Mesenchymal stem cell (in vitro differentiated cells and primary cell): ENCODE measurements around the gene SLC35B4.

Experiments
- DNase-seq: peaks from one replicate; pipeline ENCODE4 v3.0.0-alpha.2; 2013
- H2AFZ ChIP-seq: one replicate; pipeline ENCODE4 v1.6.1; 2013; ENCODE audit warnings: low read depth, mild to moderate bottlenecking, control low read depth, inconsistent platforms, low read length, moderate library complexity
- H2AK5ac ChIP-seq: 2 replicates; pipeline ENCODE4 v1.6.1; 2013; ENCODE audit warnings: low read length, moderate library complexity, mild to moderate bottlenecking, inconsistent platforms; ENCODE audit not compliant: severe bottlenecking
- H2BK120ac ChIP-seq: one replicate; pipeline ENCODE4 v1.6.1; 2013; ENCODE audit warnings: low read depth, mild to moderate bottlenecking, inconsistent platforms, low read length, moderate library complexity
- H2BK12ac ChIP-seq, 2 experiments: one replicate each; pipeline ENCODE4 v1.6.1; 2013; ENCODE audit warnings: inconsistent platforms in 2 of 2, low read length in 2 of 2, mild to moderate bottlenecking in 2 of 2, moderate library complexity in 2 of 2, control low read depth in 1 of 2
- H2BK15ac ChIP-seq: one replicate; pipeline ENCODE4 v1.6.1; 2013; ENCODE audit warnings: mild to moderate bottlenecking, low read depth, inconsistent platforms; ENCODE audit not compliant: poor library complexity, severe bottlenecking
- H2BK5ac ChIP-seq: 2 replicates; pipeline ENCODE4 v1.6.1; 2013; ENCODE audit warnings: low read depth, mild to moderate bottlenecking, low read length, control low read depth, inconsistent platforms; ENCODE audit not compliant: poor library complexity, severe bottlenecking
- H3K14ac ChIP-seq, 2 experiments: one replicate each; pipeline ENCODE4 v1.6.1; 2013; ENCODE audit warnings: inconsistent platforms in 2 of 2, low read length in 2 of 2, control low read depth in 1 of 2, mild to moderate bottlenecking in 1 of 2, moderate library complexity in 1 of 2
- H3K18ac ChIP-seq, 2 experiments: one replicate each; pipeline ENCODE4 v1.6.1; 2013; ENCODE audit warnings: inconsistent platforms in 2 of 2, low read length in 2 of 2, control low read depth in 1 of 2, low read depth in 1 of 2, mild to moderate bottlenecking in 1 of 2
- H3K23ac ChIP-seq, 2 experiments: one replicate each; pipeline ENCODE4 v1.6.1; 2013; ENCODE audit warnings: inconsistent platforms in 2 of 2, low read length in 2 of 2, mild to moderate bottlenecking in 2 of 2, moderate library complexity in 2 of 2, control low read depth in 1 of 2
- H3K27ac ChIP-seq: 2 replicates; pipeline ENCODE4 v1.5.1; 2013; ENCODE audit warnings: mild to moderate bottlenecking, moderate library complexity, low read length, control low read depth, inconsistent platforms; ENCODE audit not compliant: poor library complexity, severe bottlenecking
- H3K27me3 ChIP-seq, 2 experiments: 2 replicates each; pipeline versions ENCODE4 v1.6.1 to v1.7.0; 2013; ENCODE audit warnings: low read length in 2 of 2, mild to moderate bottlenecking in 2 of 2, moderate library complexity in 2 of 2, control low read depth in 1 of 2, inconsistent platforms in 1 of 2; ENCODE audit not compliant: control insufficient read depth in 1 of 2, insufficient read depth in 1 of 2
- H3K36me3 ChIP-seq, 2 experiments: 2 replicates each; pipeline versions ENCODE4 v1.6.1 to v1.7.0; 2013; ENCODE audit warnings: low read length in 2 of 2, control low read depth in 1 of 2, inconsistent platforms in 1 of 2, low read depth in 1 of 2, mild to moderate bottlenecking in 1 of 2; ENCODE audit not compliant: insufficient read depth in 2 of 2, control insufficient read depth in 1 of 2
- H3K4ac ChIP-seq, 2 experiments: one replicate each; pipeline ENCODE4 v1.6.1; 2013; ENCODE audit warnings: inconsistent platforms in 2 of 2, low read length in 2 of 2, mild to moderate bottlenecking in 2 of 2, moderate library complexity in 2 of 2, control low read depth in 1 of 2, low read depth in 1 of 2
- H3K4me1 ChIP-seq: 2 replicates; pipeline ENCODE4 v1.6.1; 2013; ENCODE audit warnings: low read depth, low read length, control low read depth; ENCODE audit not compliant: control insufficient read depth, insufficient read depth
- H3K4me2 ChIP-seq: 2 replicates; pipeline ENCODE4 v1.6.1; 2013; ENCODE audit warnings: low read length, mild to moderate bottlenecking, inconsistent platforms; ENCODE audit not compliant: poor library complexity, severe bottlenecking
- H3K4me3 ChIP-seq, 2 experiments: 2 replicates each; pipeline versions ENCODE4 v1.5.1 to v1.7.0; 2013; ENCODE audit warnings: low read length in 2 of 2, mild to moderate bottlenecking in 2 of 2, control low read depth in 1 of 2, low read depth in 1 of 2; ENCODE audit not compliant: insufficient read depth in 1 of 2
- H3K79me1 ChIP-seq: replicated peaks from 2 replicates; pipeline ENCODE4 v1.6.1; 2013; ENCODE audit warnings: mild to moderate bottlenecking, control low read depth, low read length, inconsistent platforms; ENCODE audit not compliant: poor library complexity, severe bottlenecking
- H3K9ac ChIP-seq: 2 replicates; pipeline ENCODE4 v1.7.0; 2013; ENCODE audit warnings: mild to moderate bottlenecking, low read length, moderate library complexity
- H3K9me3 ChIP-seq: 2 replicates; pipeline ENCODE4 v1.7.0; 2013; ENCODE audit warnings: mild to moderate bottlenecking, low read length; ENCODE audit not compliant: control insufficient read depth
- H4K8ac ChIP-seq: one replicate; pipeline ENCODE4 v1.6.1; 2013; ENCODE audit warnings: inconsistent platforms, mild to moderate bottlenecking, low read length, moderate library complexity
- H4K91ac ChIP-seq: one replicate; pipeline ENCODE4 v1.6.1; 2013; ENCODE audit warnings: mild to moderate bottlenecking, low read length, inconsistent platforms
- WGBS: methylation state at CpG from one replicate; pipeline ENCODE4 v1.1.7; 2013; ENCODE audit warnings: mixed read lengths; 5-methylcytosine and 5-hydroxymethylcytosine counted together

Gene SLC35B4

DNA sequence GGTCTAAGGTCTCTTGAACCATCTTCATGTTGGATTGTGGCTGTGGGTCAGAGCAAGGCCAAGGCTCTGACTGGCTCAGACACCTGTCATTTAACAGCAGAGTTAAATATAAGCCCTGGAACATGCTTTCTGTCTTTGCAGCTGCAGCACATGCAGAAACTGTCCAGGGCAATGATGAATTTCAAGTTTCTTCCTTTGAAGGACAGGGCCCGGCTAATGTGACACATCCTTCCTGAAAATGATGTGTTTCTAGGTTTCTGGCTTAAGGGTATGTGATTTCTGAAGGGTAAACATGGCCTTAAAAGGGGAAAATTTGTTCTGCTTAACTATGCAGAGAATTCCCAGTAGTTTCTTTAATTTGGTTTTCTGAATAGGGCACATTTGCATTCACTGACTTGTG, 34.0 kb upstream of the SLC35B4 start:
- H3K27ac ChIP-seq, result no peak overlapping the region
- no peak overlapping the region for H3K4me3 ChIP-seq
- H3K9ac ChIP-seq, result no peak overlapping the region
- H4K8ac ChIP-seq, result no peak overlapping the region
- H3K36me3 ChIP-seq, result no peaks in the 10 kb centered on the region
- H2BK15ac ChIP-seq, result no peak overlapping the region
- H3K4me1 ChIP-seq, result no peaks in the 10 kb centered on the region
- H3K4me2 ChIP-seq, result no peak overlapping the region
- no peak overlapping the region for H3K14ac ChIP-seq
- H3K79me1 ChIP-seq, result no peaks in the 10 kb centered on the region
- H2AFZ ChIP-seq, result no peak overlapping the region
- DNase-seq, result no peak
- no peak overlapping the region for H2BK120ac ChIP-seq
- no peaks in the 10 kb centered on the region for H3K9me3 ChIP-seq
- no peak overlapping the region for H2BK5ac ChIP-seq
- no peak overlapping the region for H3K23ac ChIP-seq
- peaks cover 7 to 17% of the 10 kb centered on the region in 2 experiments for H3K27me3 ChIP-seq
- no peak overlapping the region for H2AK5ac ChIP-seq
- 18% methylated on average over 1 of the region's 1 CpG for WGBS
- H3K18ac ChIP-seq, result no peak overlapping the region
- H3K4ac ChIP-seq, result no peak overlapping the region
- H2BK12ac ChIP-seq, result no peak overlapping the region
- no peak overlapping the region for H4K91ac ChIP-seq

DNA sequence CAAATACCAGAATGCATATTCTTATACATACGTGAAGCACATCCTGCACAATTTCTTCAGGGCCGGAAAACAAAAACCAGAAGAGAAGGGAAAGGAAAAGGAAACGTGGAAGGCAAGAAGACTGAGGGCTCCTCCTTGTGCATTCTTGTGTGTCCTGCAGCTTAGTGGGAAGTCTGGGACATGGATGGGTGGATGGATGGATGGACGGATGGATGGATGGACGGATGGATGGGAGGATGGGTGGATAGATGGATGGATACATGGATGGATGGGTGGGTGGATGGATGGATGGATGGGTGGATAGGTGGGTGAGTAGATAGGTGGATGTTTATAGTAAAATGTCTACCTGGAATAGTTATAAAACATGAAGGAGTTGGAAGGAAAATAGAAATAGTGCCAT, 30.8 kb upstream of the SLC35B4 start:
- Histone ChIP-seq H3K18ac (no peak overlapping the region), H2BK5ac (no peak overlapping the region), H4K91ac (no peak overlapping the region), H2BK120ac (no peak overlapping the region), H3K79me1 (no peaks in the 10 kb centered on the region), H3K9ac (no peak overlapping the region), H3K36me3 (no peaks in the 10 kb centered on the region), H3K9me3 (no peaks in the 10 kb centered on the region), H3K4me3 (no peak overlapping the region), H2AFZ (no peak overlapping the region), H3K4me2 (no peak overlapping the region), H3K14ac (no peak overlapping the region), H3K27me3 (peaks cover 11 to 37% of the 10 kb centered on the region in 2 experiments), H3K4me1 (no peaks in the 10 kb centered on the region), H2AK5ac (no peak overlapping the region), H3K27ac (no peak overlapping the region), H3K4ac (no peak overlapping the region), H4K8ac (no peak overlapping the region), H3K23ac (no peak overlapping the region), H2BK15ac (no peak overlapping the region), H2BK12ac (no peak overlapping the region)
- WGBS, result 81% methylated on average over 5 of the region's 5 CpGs
- no peak for DNase-seq

DNA sequence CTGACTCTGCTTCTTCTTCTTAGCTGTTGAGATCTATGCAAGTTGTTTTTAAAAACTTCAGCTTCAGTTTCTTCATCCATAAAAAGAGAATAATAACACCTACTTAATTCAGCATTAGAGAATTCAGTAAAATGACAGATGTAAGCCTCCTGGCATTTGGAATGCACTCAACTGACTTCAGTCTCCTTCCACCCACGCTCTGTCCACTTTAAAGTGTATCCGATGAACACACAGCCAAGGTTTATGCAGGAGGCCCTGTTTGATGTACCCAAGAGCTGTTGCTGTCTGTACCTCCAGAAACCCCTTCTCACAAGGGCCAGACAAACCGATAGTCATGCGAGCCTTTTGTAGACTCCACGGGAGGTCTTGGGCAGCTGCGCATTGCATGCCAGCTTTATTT, 27.1 kb upstream of the SLC35B4 start:
- no peak overlapping the region for H3K4me3 ChIP-seq
- no peak overlapping the region for H2BK120ac ChIP-seq
- H3K9ac ChIP-seq, result no peak overlapping the region
- no peak overlapping the region for H3K4ac ChIP-seq
- H4K91ac ChIP-seq, result no peak overlapping the region
- no peak overlapping the region for H2BK12ac ChIP-seq
- no peak overlapping the region for H3K14ac ChIP-seq
- no peaks in the 10 kb centered on the region for H3K79me1 ChIP-seq
- no peak overlapping the region for H2BK15ac ChIP-seq
- no peaks in the 10 kb centered on the region for H3K9me3 ChIP-seq
- no peak overlapping the region for H3K27ac ChIP-seq
- H2BK5ac ChIP-seq, result no peak overlapping the region
- H2AFZ ChIP-seq, result no peak overlapping the region
- peaks cover 11 to 45% of the 10 kb centered on the region in 2 experiments for H3K27me3 ChIP-seq
- no peak overlapping the region for H3K23ac ChIP-seq
- DNase-seq, result no peak
- H3K4me1 ChIP-seq, result no peaks in the 10 kb centered on the region
- no peak overlapping the region for H3K18ac ChIP-seq
- 97% methylated on average over 2 of the region's 6 CpGs for WGBS
- no peak overlapping the region for H2AK5ac ChIP-seq
- H3K4me2 ChIP-seq, result no peak overlapping the region
- no peaks in the 10 kb centered on the region for H3K36me3 ChIP-seq
- H4K8ac ChIP-seq, result no peak overlapping the region

DNA sequence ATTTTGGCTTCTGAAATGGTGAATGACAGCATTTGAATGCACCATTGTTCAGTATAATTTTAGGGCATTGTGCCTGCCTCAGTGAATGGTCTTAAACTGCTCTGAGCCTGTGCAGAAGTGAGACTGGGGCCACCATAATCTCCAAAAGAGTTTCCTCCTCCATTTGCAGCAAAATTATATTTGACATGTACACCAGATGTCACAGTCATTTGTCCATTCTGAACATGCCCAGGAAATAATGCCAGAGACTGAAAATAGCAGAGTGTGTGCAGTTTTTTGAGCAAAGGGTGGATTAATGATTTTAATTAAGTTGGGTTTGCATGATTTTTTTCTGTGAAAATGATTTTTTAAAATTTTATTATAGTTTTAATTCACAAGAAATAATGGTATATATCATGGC, 26.4 kb upstream of the SLC35B4 start:
- Histone ChIP-seq H3K27me3 (peaks cover 11 to 45% of the 10 kb centered on the region in 2 experiments), H3K4ac (no peak overlapping the region), H2AFZ (no peak overlapping the region), H4K91ac (no peak overlapping the region), H2BK120ac (no peak overlapping the region), H3K4me2 (no peak overlapping the region), H3K23ac (no peak overlapping the region), H2BK15ac (no peak overlapping the region), H4K8ac (no peak overlapping the region), H3K9ac (no peak overlapping the region), H2BK12ac (no peak overlapping the region), H3K4me3 (no peak overlapping the region), H2AK5ac (no peak overlapping the region), H3K9me3 (no peaks in the 10 kb centered on the region), H3K79me1 (no peaks in the 10 kb centered on the region), H3K36me3 (no peaks in the 10 kb centered on the region), H2BK5ac (no peak overlapping the region), H3K27ac (no peak overlapping the region), H3K18ac (no peak overlapping the region), H3K4me1 (no peaks in the 10 kb centered on the region), H3K14ac (no peak overlapping the region)
- no peak for DNase-seq
